SH-SY5Y (cell line): Measurements from ENCODE around the gene POLK.

Experiments
- GATA2 ChIP-seq: IDR thresholded peaks from 2 replicates; pipeline ENCODE4 v1.6.1; 2011; ENCODE audit warnings: mild to moderate bottlenecking, low read depth, low read length
- GATA3 ChIP-seq: IDR thresholded peaks from 2 replicates; pipeline ENCODE4 v1.6.1; 2011; ENCODE audit warnings: low read depth, mild to moderate bottlenecking, low read length, moderate library complexity

GRCh38 chr5:75475364-75475763 is 36.3 kb upstream of the POLK start:
- no peak for TF ChIP-seq GATA2
- no peak for TF ChIP-seq GATA3
